Measurements from ENCODE around the gene RAB3A.

DNA sequence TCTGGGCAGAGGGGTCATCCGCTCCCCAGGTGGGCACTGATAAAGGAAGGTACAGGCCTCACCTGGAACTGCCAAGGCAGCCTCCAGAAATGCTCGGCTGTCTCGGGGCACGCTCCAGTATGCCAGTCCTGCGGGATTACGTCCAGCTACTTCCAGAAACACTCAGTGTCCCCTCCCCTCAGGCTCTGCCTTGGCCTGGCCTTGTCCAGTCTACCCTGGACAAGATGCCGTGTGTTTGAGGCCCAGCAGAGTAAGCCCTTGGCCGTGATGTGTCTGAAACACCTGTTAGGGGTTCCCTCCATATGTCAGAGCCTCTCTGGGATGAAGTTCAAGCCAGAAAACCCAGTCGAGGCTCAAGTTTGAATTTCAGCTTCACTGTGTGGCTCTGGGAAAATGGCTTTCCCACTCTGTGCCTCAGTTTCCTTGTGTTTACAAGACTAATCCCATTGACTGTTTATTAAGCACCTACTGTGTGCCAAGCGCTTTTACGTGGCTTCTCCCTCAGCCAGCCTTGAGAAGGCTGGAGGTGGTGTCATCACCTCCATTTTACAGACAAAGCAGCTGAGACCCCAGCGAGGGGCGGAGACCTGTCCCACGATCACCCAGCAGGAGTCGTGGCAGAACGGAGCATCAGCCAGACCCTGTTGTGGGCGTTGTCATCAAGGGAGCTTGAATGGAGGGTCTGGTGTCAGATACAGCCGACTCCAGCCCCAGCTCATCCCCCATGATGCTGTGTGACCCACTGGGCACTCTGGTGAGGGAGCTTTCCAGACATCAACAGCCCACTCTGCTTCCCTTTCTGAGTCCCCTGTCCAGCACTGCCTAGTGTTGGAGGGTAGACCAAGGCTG, 52.8 kb downstream of the RAB3A start:
- TF ChIP-seq, protein P1, sequence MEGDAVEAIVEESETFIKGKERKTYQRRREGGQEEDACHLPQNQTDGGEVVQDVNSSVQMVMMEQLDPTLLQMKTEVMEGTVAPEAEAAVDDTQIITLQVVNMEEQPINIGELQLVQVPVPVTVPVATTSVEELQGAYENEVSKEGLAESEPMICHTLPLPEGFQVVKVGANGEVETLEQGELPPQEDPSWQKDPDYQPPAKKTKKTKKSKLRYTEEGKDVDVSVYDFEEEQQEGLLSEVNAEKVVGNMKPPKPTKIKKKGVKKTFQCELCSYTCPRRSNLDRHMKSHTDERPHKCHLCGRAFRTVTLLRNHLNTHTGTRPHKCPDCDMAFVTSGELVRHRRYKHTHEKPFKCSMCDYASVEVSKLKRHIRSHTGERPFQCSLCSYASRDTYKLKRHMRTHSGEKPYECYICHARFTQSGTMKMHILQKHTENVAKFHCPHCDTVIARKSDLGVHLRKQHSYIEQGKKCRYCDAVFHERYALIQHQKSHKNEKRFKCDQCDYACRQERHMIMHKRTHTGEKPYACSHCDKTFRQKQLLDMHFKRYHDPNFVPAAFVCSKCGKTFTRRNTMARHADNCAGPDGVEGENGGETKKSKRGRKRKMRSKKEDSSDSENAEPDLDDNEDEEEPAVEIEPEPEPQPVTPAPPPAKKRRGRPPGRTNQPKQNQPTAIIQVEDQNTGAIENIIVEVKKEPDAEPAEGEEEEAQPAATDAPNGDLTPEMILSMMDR (conservative IDR thresholded peaks at IDR 0.05 in 1 of 2, IDR thresholded peaks at IDR 0.05 in 1 of 2; ENCODE audit: extremely low read depth in 1 of 2, insufficient read depth in 1 of 2, low read depth in 1 of 2, low read length in 2 of 2): no peak
- no peak for TF ChIP-seq EZH2 (IDR thresholded peaks at IDR 0.05; ENCODE audit: borderline replicate concordance, low read length)
